Head of caudate nucleus (tissue), 42 donors: Measurements from ENCODE around the gene GRHPR.
A peak's percentile ranks its signal among the peaks of the same experiment; 100 is the strongest.
"Not testable (repeated sequence)": the region's sequence is repeated elsewhere in the genome, so short reads cannot be mapped to it uniquely, and the experiment has no call there.

Source experiments
- DNase-seq, 42 donors: peaks; one replicate each; pipeline versions ENCODE4 v3.0.0 to v3.0.0-alpha.2; 2020 to 2021; ENCODE audit warnings: mixed read lengths in 7 of 42
- intact Hi-C: fragments of 100-400 bp; cut with DNase I; formaldehyde crosslinking; loops from one replicate; pipeline ENCODE4 v1.15.0; 2022

The GRHPR gene

DNA sequence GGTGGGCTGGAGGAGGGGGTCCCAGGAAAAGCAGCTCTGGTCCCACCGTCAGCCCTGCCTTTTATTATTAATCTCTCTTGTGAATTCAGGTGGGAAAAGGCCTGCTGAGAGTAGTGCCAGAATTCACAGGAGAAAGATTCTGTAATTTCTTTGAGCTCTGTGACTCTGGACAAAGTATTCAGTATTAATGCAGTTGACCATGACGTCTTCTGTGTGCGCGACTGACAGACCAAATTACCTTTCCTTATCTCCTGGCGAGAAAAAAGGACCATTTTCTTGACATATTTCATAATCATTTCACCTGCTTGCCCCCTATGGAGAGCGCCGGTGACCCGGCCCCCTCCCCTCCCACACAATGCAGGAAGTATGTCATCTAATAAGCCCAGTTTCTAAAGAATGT is 26.8 kb upstream of the GRHPR start:
- intact Hi-C loops: no loop called here
- no peak for DNase-seq

DNA sequence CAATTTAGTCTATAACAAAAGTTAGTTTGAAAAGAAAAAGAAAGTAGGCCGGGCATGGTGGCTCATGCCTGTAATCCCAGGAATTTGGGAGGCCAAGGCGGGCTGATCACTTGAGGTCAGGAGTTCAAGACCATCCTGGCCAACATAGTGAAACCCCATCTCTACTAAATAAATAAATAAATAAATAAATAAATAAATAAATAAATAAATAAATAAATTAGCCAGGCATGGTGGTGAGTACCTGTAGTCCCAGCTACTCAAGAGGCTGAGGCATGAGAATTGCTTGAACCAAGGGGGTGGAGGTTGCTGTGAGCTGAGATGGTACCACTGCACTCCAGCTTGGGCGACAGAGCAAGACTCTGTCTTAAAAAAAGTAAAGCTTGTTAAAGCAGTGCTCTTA is 24.5 kb upstream of the GRHPR start:
- DNase-seq, intact Hi-C loops: not testable (repeated sequence)

DNA sequence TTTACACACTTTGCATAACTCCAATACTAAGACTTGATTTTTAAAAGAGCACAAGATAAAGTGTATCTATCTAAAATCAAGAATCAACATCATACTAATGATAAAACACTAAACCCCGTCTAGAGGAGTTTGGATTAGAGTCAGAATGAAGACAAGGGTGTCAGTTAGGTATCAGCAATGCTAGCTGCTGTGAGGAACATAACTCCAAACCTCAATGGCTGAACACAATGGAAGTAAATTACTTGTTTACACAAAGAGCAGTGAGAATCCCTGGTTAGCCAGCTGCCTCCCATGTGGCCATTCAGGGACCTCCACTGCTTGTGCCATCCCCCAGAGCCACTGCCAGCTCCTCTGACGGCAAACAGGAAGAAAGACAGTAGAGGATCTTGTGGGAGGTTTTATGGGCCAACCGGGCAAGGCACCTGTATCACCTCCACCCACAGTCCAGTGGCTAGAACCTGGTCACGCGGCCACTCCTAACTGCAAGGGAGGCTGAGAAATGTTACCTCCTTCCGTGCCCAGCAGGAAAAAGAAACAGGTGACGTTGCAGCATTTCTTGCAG is 24.0 kb upstream of the GRHPR start:
- no peak for DNase-seq
- intact Hi-C loops: no loop called here

DNA sequence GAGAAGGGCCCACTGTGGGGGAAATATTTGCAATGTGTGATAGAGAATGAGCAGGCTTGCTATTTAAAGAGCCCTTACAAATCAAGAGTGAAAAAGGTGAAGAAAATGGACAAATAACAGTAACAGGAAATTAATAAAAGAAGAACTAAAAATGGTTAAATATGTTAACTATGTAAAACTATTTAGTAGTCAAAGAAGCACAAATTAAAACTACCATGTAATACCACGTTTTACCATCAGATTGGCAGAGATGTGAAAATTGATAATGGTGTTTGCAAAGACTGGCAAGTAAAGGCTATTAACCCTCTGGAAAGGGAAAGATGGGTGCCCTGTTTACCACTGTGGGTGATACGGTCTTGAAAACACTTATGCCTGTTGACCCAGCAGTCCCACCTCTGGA is 23.2 kb upstream of the GRHPR start:
- intact Hi-C loops: no loop called here
- no peak for DNase-seq

- intact Hi-C loops: no loop called here
- no peak for DNase-seq
Measured at GRCh38 chr9:37404590-37404989, 17.9 kb upstream of the GRHPR start.

DNA sequence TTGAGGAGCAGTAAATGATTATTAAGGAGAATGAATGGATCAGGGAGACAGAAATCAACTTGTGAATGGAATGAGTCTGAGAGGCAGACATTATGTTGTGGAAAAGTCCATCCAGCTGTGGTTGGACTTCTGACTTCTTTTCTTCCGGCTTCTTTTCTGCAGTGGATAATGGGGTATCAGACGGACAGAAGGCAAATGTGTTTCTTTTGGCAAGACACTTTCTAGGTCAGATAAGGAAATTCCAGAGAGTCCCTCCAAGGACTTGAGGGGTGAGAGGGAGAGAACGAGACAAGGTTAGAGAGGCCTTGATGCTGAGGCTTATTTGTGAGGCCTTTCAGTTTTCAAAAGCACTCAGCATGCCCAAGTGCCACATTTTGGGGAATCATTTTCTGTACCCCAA is 17.1 kb upstream of the GRHPR start:
- intact Hi-C loops: no loop called here

DNA sequence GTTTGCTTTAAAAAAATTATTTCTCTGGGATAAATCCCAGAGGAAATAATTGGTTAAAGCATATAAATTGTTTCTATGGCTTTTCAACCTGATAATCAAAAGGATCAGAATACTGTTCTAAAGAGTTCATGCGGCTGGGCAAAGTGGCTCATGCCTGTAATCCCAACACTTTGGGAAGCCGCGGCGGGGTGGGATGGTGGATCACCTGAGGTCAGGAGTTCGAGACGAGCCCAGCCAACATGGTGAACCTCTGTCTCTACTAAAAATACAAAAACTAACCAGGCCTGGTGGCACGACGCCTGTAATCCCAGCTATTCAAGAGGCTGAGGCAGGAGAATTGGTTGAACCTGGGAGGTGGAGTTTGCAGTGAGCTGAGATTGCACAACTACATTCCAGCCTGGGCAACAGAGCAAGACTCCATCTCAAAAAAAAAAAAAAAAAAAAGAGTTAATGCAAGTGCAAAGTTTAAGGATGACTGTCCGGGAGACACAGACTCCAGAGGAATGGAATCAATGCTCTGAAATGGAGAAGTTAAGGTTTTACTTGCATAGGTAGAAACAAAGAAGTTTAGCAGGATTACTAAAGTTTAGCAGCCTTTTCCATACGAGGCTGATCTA is 16.6 kb upstream of the GRHPR start:
- no peak for DNase-seq
- intact Hi-C loops: no loop called here

More for the DNA sequence above, 17.1 kb upstream of the GRHPR start:
- DNase-seq: no peak

GRCh38 chr9:37406603-37407401 is 15.7 kb upstream of the GRHPR start:
- intact Hi-C loops: no loop called here
- no peak for DNase-seq

- no peak for DNase-seq
- intact Hi-C loops: no loop called here
Measured at GRCh38 chr9:37407468-37407867, 15.0 kb upstream of the GRHPR start.

DNA sequence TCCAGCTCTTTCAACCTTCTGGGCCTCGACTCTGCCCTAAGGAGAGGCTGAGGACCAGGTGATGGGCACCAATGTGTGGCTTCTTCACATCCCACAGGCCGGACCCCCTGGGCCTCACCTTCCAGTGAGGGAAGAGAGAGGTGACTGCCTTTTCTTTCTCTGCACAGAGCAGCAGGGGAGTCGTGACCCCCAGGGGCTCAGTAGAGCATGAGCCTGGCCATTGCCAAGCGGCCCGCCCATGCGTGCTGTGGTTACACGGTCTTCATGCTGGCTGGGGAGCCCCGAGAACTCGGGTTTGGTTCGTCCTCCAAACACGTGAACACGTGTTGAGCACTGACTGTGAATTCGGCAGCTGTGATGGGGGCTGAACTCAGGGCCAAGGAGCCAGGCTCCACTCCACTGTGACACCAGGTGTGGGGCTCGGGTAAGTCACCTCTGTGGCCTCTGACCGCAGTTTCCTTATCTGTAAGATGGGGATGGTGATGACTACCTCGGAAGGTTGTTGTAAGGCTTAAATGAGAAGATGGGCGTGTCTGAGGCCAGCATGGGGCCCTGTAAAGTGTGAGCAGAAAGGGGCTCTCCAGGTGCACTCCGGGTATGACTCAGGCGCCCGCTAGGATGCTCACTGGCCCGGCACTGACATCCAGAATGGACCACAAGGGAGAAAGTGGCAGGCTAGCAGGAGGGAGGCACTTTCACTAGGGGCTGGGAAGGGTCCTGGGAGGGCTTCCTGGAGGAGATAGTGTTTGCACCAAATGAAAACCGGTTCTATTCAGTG is 13.4 kb upstream of the GRHPR start:
- intact Hi-C loops: no loop called here
- DNase-seq: no peak

DNA sequence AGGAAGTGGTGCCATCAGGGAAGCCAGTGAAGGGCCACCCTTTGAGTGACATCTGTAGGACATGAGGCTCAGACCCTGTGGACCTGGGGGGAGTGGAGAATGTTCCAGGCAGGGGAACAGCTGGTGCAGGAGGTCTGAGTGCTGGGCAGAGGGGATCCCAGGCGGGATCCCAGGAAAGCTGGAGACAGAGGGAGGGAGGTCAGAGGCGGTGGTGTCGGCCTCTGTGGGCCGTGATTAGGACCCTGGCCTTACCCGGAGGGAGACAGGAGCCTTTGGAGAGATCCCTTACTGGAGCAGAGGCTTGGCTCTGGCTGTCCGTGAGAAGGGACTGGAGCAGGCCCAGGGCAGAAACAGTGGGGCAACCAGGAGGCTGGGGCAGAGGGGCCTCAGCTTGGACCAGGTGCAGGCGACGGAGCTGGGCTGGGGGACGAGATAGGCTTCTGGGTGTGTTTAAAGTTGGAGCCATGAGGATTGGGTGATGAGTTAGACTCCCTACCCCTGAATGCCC is 12.1 kb upstream of the GRHPR start:
- intact Hi-C loops: no loop called here
- no peak for DNase-seq

DNA sequence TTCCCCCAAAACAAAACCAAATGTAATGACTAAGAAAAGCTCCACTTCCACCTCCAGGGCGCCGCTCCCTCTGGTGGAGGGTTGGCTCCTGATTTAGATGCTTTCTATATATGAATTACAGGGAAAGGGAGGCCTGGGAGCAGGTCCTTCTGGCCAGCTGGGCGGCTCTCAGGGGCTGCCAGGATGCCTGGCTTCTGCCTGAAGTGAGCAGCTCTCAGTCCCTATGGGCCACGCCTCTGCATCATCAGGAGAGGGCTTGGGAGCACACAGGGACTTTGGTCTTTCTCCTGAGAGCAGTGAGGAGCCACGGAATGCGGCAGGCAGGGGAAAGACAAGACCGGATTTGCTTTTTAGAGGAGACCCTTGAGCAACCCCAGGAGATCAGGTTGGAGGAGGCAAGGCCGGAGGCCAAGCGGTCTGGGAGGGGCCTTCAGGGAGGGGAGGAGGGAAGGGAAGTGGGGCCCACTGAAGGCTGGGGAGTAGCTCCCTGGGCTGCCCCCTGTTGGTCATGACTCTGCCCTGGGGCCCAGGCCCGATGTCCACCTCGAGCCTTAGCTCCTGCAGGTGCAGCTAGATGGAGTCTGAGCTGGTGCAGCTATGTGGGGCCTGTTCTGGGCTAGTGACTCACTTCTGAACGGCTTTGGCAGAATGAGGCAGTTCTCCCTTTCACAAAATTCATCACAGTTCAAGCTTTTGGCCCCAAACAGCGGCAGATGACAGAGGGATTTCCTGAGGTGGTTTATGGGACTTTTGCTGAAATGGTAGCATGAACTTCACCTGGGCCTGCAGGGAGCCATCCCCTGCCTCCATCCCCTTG is 11.3 kb upstream of the GRHPR start:
- DNase-seq: no peak
- intact Hi-C loops: no loop called here

- DNase-seq: no peak
- intact Hi-C loops: no loop called here
Measured at GRCh38 chr9:37412431-37413151, 9.9 kb upstream of the GRHPR start.

- intact Hi-C loops: no loop called here
- no peak for DNase-seq
Measured at GRCh38 chr9:37413311-37413710, 9.2 kb upstream of the GRHPR start.

- intact Hi-C loops: no loop called here
- no peak for DNase-seq
Measured at GRCh38 chr9:37414503-37414943, 8.0 kb upstream of the GRHPR start.

- intact Hi-C loops: no loop called here
Measured at GRCh38 chr9:37415011-37415719, 7.3 kb upstream of the GRHPR start.

DNA sequence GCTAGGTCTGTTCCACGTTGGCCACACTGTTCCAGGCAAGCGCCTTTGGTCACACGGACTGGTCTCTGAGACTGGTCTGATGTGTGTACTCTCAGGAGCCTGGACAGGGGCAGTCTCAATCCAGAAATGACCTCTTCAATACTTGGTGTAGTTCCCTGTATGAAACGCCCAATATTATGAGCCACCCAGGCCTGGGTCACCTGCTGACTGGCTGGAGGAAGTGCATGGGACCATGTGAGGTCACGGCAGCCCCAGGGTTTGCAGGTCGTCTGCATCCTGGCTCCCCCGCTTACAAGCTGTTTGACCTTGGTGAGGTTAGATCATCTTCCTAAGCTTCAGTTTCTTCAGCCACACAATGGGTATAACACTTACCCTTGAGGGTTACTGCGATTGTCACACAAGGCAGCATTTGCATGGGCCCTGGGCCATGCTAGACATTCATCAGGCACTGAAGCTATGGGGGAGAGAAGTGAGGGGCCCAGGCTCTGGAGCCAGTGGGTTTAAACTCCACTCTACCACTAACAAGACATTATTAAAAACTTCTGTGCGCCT is 5.2 kb upstream of the GRHPR start:
- intact Hi-C loops: no loop called here
- no peak for DNase-seq

More at GRCh38 chr9:37415011-37415719, 7.3 kb upstream of the GRHPR start:
- DNase-seq: peak; percentile 42 to 93 (median 79)
